Testis (tissue), 3 donors: Measurements from ENCODE around the gene SIRT5. TPM values are rescaled to one million over a fixed set of nuclear protein-coding genes. Genes with fewer than 3 reads are reported as not detected.
A peak's percentile ranks its signal among the peaks of the same experiment; 100 is the strongest.

Experiments used
- DNase-seq: peaks from one replicate; pipeline ENCODE4 v3.0.0-alpha.2; 2019
- H3K27ac ChIP-seq, 2 donors: fragments of 200-600 bp; sonication (generic); one replicate each; pipeline ENCODE4 v1.5.1; 2019
- H3K27me3 ChIP-seq: fragments of 200-600 bp; sonication (generic); one replicate; pipeline ENCODE4 v1.5.1; 2019
- H3K36me3 ChIP-seq: fragments of 200-600 bp; sonication (generic); one replicate; pipeline ENCODE4 v1.5.1; 2017; ENCODE audit warnings: low read depth; ENCODE audit errors: missing control alignments
- H3K4me1 ChIP-seq: fragments of 200-600 bp; sonication (generic); one replicate; pipeline ENCODE4 v1.5.1; 2019
- H3K4me3 ChIP-seq, 2 donors: fragments of 200-600 bp; sonication (generic); one replicate each; pipeline ENCODE4 v1.5.1; 2017 to 2019
- H3K9me3 ChIP-seq: fragments of 200-600 bp; sonication (generic); one replicate; pipeline ENCODE4 v1.5.1; 2017
- POLR2A ChIP-seq: fragments of 450-650 bp; IDR thresholded peaks from one replicate; pipeline ENCODE4 v1.6.1; 2017; ENCODE audit warnings: antibody characterized with exemption, mild to moderate bottlenecking, moderate library complexity
- WGBS, 2 donors: methylation state at CpG; one replicate each; pipeline ENCODE4 v1.1.5; 2018; 5-methylcytosine and 5-hydroxymethylcytosine counted together
- intact Hi-C: fragments of 100-400 bp; cut with DNase I; formaldehyde crosslinking; loops from one replicate; pipeline ENCODE4 v1.15.1; 2023; ENCODE audit warnings: low total_unique reads
- polyA plus RNA-seq: library from polyadenylated mRNA; stranded (reverse); fragments of 350-450 nt; fragmentation: Illumina TruSeq; extraction: RNeasy Lipid Tissue Mini Kit (QIAGEN cat#74804); gene quantifications from one replicate; pipeline ENCODE4 v1.2.3, GENCODE V29; 2014; ENCODE audit warnings: low read depth, low replicate concordance; ENCODE audit not compliant: insufficient read depth
- total RNA-seq, 2 donors: library from RNA; depleted of rRNA; stranded (reverse); fragments of >200 nt; gene quantifications; one replicate each; pipeline ENCODE4 v1.2.3, GENCODE V29; 2016
- TF ChIP-seq, protein P1 (sequence below), 3 experiments: fragments of 450-650 bp in 2 of 3; fragments of 200-600 bp in 1 of 3; sonication (generic) in 1 of 3; IDR thresholded peaks; one replicate each; pipeline ENCODE4 v1.5.1; 2016 to 2019; ENCODE audit warnings: antibody characterized with exemption in 3 of 3, mild to moderate bottlenecking in 2 of 3, moderate library complexity in 1 of 3

SIRT5 gene
- total and polyA plus RNA-seq, 3 donors from 2014 or later: 11.2 to 22.1 (median 15.7) TPM

DNA sequence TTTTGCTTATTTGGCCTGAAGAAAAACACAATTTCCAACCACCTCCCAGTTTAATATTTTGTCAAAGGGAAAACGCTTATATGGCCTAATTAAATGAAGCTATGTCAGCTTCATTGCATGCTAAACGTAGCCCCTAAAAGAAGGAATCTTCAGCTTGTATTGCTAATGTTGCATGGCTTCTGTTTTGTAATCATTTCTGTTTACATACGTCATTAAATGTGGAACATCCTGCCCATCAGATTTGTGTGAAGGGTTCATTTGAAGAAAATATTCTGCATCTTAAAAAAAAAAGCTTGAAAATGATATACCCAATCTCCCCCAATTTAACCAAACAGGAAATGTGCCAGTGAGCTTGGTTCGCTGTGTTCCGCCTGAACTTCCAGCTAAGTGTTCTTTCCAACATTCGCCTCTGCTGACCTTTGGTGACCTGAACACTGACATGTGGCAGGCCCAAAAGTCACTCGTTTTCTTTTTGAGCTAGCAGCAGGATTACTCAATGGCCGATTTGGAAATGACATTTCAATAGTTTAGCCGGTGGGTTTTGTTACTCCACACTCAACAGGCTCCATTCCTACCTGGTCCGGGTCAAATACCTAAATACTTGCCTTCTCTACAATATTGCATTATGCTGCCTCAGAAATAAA is 12.7 kb upstream of the SIRT5 start:
- H3K27ac ChIP-seq: no peak overlapping the region

DNA sequence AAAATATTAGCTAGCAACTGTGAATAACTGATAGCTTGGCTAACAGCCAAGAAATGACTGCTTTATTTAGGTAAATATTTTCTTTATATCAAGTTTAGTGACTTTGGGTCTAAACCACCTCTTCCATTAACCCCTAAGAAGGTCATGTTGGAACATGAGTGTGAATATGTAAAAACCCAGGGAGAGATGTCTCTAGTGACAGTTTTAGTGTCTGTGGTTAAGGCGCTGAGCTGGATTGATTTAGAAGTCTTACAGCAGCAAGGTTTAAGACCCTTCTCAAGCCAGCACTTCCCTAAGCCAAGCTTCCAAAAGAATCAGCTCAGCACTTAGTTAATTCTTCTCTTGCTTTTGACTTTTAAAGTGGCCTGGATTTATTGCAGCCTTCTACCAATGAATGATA is 11.4 kb upstream of the SIRT5 start:
- WGBS, 2 donors: 83 to 91% methylated on average over 1 of the region's 1 CpG
- TF ChIP-seq, protein P1, sequence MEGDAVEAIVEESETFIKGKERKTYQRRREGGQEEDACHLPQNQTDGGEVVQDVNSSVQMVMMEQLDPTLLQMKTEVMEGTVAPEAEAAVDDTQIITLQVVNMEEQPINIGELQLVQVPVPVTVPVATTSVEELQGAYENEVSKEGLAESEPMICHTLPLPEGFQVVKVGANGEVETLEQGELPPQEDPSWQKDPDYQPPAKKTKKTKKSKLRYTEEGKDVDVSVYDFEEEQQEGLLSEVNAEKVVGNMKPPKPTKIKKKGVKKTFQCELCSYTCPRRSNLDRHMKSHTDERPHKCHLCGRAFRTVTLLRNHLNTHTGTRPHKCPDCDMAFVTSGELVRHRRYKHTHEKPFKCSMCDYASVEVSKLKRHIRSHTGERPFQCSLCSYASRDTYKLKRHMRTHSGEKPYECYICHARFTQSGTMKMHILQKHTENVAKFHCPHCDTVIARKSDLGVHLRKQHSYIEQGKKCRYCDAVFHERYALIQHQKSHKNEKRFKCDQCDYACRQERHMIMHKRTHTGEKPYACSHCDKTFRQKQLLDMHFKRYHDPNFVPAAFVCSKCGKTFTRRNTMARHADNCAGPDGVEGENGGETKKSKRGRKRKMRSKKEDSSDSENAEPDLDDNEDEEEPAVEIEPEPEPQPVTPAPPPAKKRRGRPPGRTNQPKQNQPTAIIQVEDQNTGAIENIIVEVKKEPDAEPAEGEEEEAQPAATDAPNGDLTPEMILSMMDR (IDR thresholded peaks at IDR 0.05): no peak
- no peak for TF ChIP-seq POLR2A
- H3K9me3 ChIP-seq: no peaks in the 10 kb centered on the region
- no peak overlapping the region for H3K4me3 ChIP-seq
- H3K27ac ChIP-seq: no peak overlapping the region
- H3K27me3 ChIP-seq: no peaks in the 10 kb centered on the region
- no peaks in the 10 kb centered on the region for H3K36me3 ChIP-seq
- H3K4me1 ChIP-seq: no peaks in the 10 kb centered on the region
- no peak for DNase-seq
- intact Hi-C loops: no loop called here

More for the DNA sequence above, 12.7 kb upstream of the SIRT5 start:
- Histone ChIP-seq H3K27me3 (no peaks in the 10 kb centered on the region), H3K4me1 (no peaks in the 10 kb centered on the region), H3K4me3 (no peak overlapping the region), H3K9me3 (no peaks in the 10 kb centered on the region), H3K36me3 (no peaks in the 10 kb centered on the region)
- TF ChIP-seq, protein P1 (IDR thresholded peaks at IDR 0.05): no peak
- TF ChIP-seq POLR2A: no peak
- peak; percentile 48 for DNase-seq
- 41 to 48% methylated on average over 10 of the region's 10 CpGs for WGBS, 2 donors
- intact Hi-C loops: no loop called here

DNA sequence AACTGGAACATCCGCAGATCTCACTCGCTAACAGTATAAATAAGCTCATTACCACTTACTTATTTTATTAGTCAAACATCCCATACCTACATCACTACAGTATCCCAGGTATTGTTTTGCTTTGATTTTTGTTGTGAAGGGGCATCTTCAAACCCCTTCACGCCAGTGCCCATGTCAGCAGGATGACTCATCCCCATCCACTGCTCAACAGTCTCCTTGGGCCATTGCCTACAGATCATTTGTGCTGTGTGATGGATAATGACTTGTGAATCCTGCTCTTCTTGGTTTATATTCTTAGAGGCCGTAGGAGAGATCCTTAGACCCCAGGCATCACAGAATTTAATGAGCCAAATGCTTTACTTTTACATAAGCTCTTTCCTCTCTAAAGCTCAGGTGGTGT is 8.5 kb upstream of the SIRT5 start:
- DNase-seq: no peak
- no peak overlapping the region for H3K27ac ChIP-seq
- no peaks in the 10 kb centered on the region for H3K27me3 ChIP-seq
- TF ChIP-seq POLR2A: no peak
- TF ChIP-seq, protein P1 (IDR thresholded peaks at IDR 0.05): no peak
- WGBS, 2 donors: 96 to 97% methylated on average over 4 of the region's 4 CpGs
- no peaks in the 10 kb centered on the region for H3K36me3 ChIP-seq
- no peaks in the 10 kb centered on the region for H3K9me3 ChIP-seq
- H3K4me1 ChIP-seq: no peaks in the 10 kb centered on the region
- intact Hi-C loops: no loop called here
- no peak overlapping the region for H3K4me3 ChIP-seq

DNA sequence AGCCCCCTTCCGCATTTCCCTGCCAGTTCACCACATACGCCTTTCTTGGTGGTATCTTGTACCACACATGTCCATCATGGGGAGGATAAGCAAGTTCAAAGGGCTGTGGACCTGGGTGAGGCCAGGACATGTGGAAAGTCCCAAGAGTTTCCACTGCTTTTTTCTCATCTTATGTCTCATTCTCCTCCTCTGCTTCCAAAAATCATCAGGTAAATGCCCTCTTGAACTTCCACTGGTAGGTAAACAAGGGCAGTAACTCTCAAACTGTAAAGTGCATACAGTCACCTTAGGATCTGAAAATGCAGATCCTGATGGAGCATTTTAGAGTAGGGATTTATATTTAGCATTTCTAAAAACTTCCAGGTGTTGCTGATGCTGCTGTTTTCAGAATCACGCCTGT is 7.9 kb upstream of the SIRT5 start:
- Histone ChIP-seq H3K4me1 (no peaks in the 10 kb centered on the region), H3K36me3 (no peaks in the 10 kb centered on the region), H3K27me3 (no peaks in the 10 kb centered on the region), H3K4me3 (no peak overlapping the region), H3K27ac (no peak overlapping the region), H3K9me3 (no peaks in the 10 kb centered on the region)
- intact Hi-C loops: no loop called here
- TF ChIP-seq, protein P1 (IDR thresholded peaks at IDR 0.05): no peak
- WGBS, 2 donors: 90 to 94% methylated on average over 3 of the region's 3 CpGs
- no peak for DNase-seq

DNA sequence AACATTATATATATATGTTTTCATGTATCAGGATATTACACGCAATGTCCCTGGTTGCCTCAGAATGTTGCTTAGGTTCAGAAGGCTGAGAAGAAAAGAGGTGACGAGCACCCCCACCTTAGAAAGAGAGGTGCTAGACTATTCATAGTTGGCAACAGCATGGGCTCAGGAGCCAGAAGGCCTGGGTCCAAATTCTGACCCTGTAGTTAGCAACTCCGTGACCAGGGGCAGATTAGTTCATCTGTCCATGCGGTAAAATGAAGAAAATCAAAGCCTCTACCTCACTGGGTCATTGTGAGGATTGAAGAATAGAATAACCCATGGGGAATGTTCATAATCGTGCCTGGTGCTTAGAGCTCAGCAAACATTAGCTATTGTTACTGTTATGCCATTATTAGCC is 5.4 kb upstream of the SIRT5 start:
- 93% methylated on average over 5 of the region's 5 CpGs for WGBS, 2 donors
- no peaks in the 10 kb centered on the region for H3K36me3 ChIP-seq
- peaks cover 5% of the 10 kb centered on the region for H3K4me1 ChIP-seq

More for the DNA sequence above, 5.4 kb upstream of the SIRT5 start:
- Histone ChIP-seq H3K9me3 (no peaks in the 10 kb centered on the region), H3K27ac (no peak overlapping the region), H3K27me3 (no peaks in the 10 kb centered on the region), H3K4me3 (no peak overlapping the region)
- DNase-seq: no peak
- intact Hi-C loops: no loop called here
- no peak for TF ChIP-seq POLR2A
- TF ChIP-seq, protein P1 (IDR thresholded peaks at IDR 0.05): no peak
